Hippocampal formation (tissue), 2 donors: ENCODE data around the gene VIT.
A peak's percentile ranks its signal among the peaks of the same experiment; 100 is the strongest.

ENCODE experiments used
- DNase-seq, 2 donors: peaks; one replicate each; lab custom pipeline; 2025; lab: John Stamatoyannopoulos, UW

The VIT gene

GRCh38 chr2:36696533-36696932 lies at the start of gene VIT:
TSS of gene VIT (plus strand) at chr2:36696707. CDS start at chr2:36716371, 19,664 bp downstream.
- DNase-seq: no peak

GRCh38 chr2:36650031-36650829 lies 46.3 kb upstream of the VIT start:
- DNase-seq: no peak

GRCh38 chr2:36653155-36653554 lies 43.4 kb upstream of the VIT start:
- DNase-seq: no peak

- DNase-seq: no peak
These were observed 42.4 kb upstream of the VIT start for GRCh38 chr2:36653967-36654694.

- DNase-seq: no peak
These were observed 41.1 kb upstream of the VIT start for GRCh38 chr2:36655453-36655852.

- DNase-seq: no peak
These were observed 38.8 kb upstream of the VIT start for GRCh38 chr2:36657703-36658102.

GRCh38 chr2:36658277-36658748 lies 38.2 kb upstream of the VIT start:
- DNase-seq: no peak

GRCh38 chr2:36659218-36659617 lies 37.3 kb upstream of the VIT start:
- DNase-seq: no peak

GRCh38 chr2:36659872-36660312 lies 36.6 kb upstream of the VIT start:
- DNase-seq: no peak

GRCh38 chr2:36662638-36663037 lies 33.9 kb upstream of the VIT start:
- no peak for DNase-seq

- no peak for DNase-seq
These were observed 33.2 kb upstream of the VIT start for GRCh38 chr2:36663295-36663694.

GRCh38 chr2:36663851-36664695 lies 32.4 kb upstream of the VIT start:
- DNase-seq: peak in 1 of 2 donors; percentile 62

GRCh38 chr2:36664696-36665076 lies 31.8 kb upstream of the VIT start:
- no peak for DNase-seq

- DNase-seq: peak; percentile 7 to 13
These were observed 28.6 kb upstream of the VIT start for GRCh38 chr2:36667931-36668330.

- no peak for DNase-seq
These were observed 25.5 kb upstream of the VIT start for GRCh38 chr2:36670881-36671595.

- no peak for DNase-seq
These were observed 24.8 kb upstream of the VIT start for GRCh38 chr2:36671731-36672130.

- peak in 1 of 2 donors; percentile 3 for DNase-seq
These were observed 24.3 kb upstream of the VIT start for GRCh38 chr2:36672199-36672598.

GRCh38 chr2:36675579-36676282 lies 20.8 kb upstream of the VIT start:
- DNase-seq: no peak

- DNase-seq: no peak
These were observed 20.1 kb upstream of the VIT start for GRCh38 chr2:36676364-36676763.

GRCh38 chr2:36677386-36677785 lies 19.1 kb upstream of the VIT start:
- no peak for DNase-seq
